ENCODE data around the gene PTPN2.
"Not testable (repeated sequence)": the region's sequence is repeated elsewhere in the genome, so short reads cannot be mapped to it uniquely, and the experiment has no call there.

PTPN2 gene

GRCh38 chr18:12770469-12771219 is 113.4 kb downstream of the PTPN2 start:
- no peak for DNase-seq (ENCODE audit: low read depth)

GRCh38 chr18:12769644-12770440 is 114.2 kb downstream of the PTPN2 start:
- DNase-seq (ENCODE audit: low read depth), result no peak

GRCh38 chr18:12769136-12769535 is 114.9 kb downstream of the PTPN2 start:
- no peak for DNase-seq (ENCODE audit: low read depth)

- no peak for DNase-seq (ENCODE audit: low read depth)
These were observed 115.4 kb downstream of the PTPN2 start for GRCh38 chr18:12768625-12769024.

- no peak for DNase-seq (ENCODE audit: low read depth)
These were observed 116.4 kb downstream of the PTPN2 start for GRCh38 chr18:12767580-12768155.

GRCh38 chr18:12766986-12767433 is 117.0 kb downstream of the PTPN2 start:
- no peak for DNase-seq (ENCODE audit: low read depth)

- no peak for DNase-seq (ENCODE audit: low read depth)
These were observed 118.5 kb downstream of the PTPN2 start for GRCh38 chr18:12765586-12765985.

GRCh38 chr18:12765126-12765525 is 118.9 kb downstream of the PTPN2 start:
- DNase-seq (ENCODE audit: low read depth), result no peak

- DNase-seq (ENCODE audit: low read depth), result not testable (repeated sequence)
These were observed 125.5 kb downstream of the PTPN2 start for GRCh38 chr18:12758566-12758965.

- DNase-seq (ENCODE audit: low read depth), result not testable (repeated sequence)
These were observed 127.3 kb downstream of the PTPN2 start for GRCh38 chr18:12756619-12757239.

- not testable (repeated sequence) for DNase-seq (ENCODE audit: low read depth)
These were observed 128.4 kb downstream of the PTPN2 start for GRCh38 chr18:12755606-12756005.

- no peak for DNase-seq (ENCODE audit: low read depth)
These were observed 129.5 kb downstream of the PTPN2 start for GRCh38 chr18:12754511-12754910.

GRCh38 chr18:12751891-12752290 is 132.1 kb downstream of the PTPN2 start:
- DNase-seq (ENCODE audit: low read depth), result no peak

- no peak for DNase-seq (ENCODE audit: low read depth)
These were observed 132.5 kb downstream of the PTPN2 start for GRCh38 chr18:12751503-12751884.

GRCh38 chr18:12750715-12751502 is 133.1 kb downstream of the PTPN2 start:
- no peak for DNase-seq (ENCODE audit: low read depth)

GRCh38 chr18:12750076-12750714 is 133.8 kb downstream of the PTPN2 start:
- no peak for DNase-seq (ENCODE audit: low read depth)

- no peak for DNase-seq (ENCODE audit: low read depth)
These were observed 134.9 kb downstream of the PTPN2 start for GRCh38 chr18:12749121-12749520.

- DNase-seq (ENCODE audit: low read depth), result no peak
These were observed 135.4 kb downstream of the PTPN2 start for GRCh38 chr18:12748671-12749070.

- DNase-seq (ENCODE audit: low read depth), result no peak
These were observed 136.3 kb downstream of the PTPN2 start for GRCh38 chr18:12747530-12748315.

GRCh38 chr18:12745095-12745795 is 138.8 kb downstream of the PTPN2 start:
- DNase-seq (ENCODE audit: low read depth), result no peak

Measured in activated gamma-delta T cell treated with anti-CD3 and anti-CD28 coated beads, Interleukin-2, amount 50 U/mL, for 16 hours (primary cell).